ENCODE measurements around the gene ARHGEF25.
A peak's percentile ranks its signal among the peaks of the same experiment; 100 is the strongest.

Gene ARHGEF25

GRCh38 chr12:57593187-57593586 lies 18.0 kb upstream of the ARHGEF25 start:
- ATAC-seq = no peak
- Mint-ChIP-seq H3K9me3 (no peaks in the 10 kb centered on the region), H3K27me3 (no peaks in the 10 kb centered on the region), H3K27ac (no peak overlapping the region), H3K36me3 (peaks cover 26% of the 10 kb centered on the region), H3K4me3 (no peak overlapping the region), H3K4me1 (peaks cover 24% of the 10 kb centered on the region)

GRCh38 chr12:57600395-57600794 lies 10.8 kb upstream of the ARHGEF25 start:
- ATAC-seq = no peak
- peaks cover 66% of the 10 kb centered on the region for H3K36me3 Mint-ChIP-seq
- H3K27me3 Mint-ChIP-seq = peaks cover 3% of the 10 kb centered on the region
- no peak overlapping the region for H3K27ac Mint-ChIP-seq
- H3K4me1 Mint-ChIP-seq = peaks cover 12% of the 10 kb centered on the region
- H3K9me3 Mint-ChIP-seq = no peaks in the 10 kb centered on the region
- no peak overlapping the region for H3K4me3 Mint-ChIP-seq

DNA sequence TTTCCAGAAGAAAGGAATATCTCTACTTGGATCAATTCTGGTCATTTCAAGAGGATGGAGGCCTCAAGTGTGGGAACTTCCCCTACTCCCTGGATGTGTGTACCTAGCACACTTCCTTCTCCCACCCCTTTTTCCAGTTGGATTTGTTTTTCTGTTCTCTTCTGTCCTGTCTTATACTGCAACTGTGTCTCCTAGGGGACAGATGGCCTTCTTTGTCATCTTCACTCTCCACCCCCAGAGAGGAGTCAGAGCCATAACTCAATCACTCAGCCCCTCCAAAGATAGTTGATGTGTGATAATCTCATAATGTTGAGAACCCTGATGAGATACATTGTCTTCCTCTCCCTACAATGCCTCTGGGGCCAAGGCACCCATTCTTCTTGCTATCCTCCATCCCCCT lies 8.7 kb upstream of the ARHGEF25 start:
- H3K36me3 Mint-ChIP-seq = peaks cover 48% of the 10 kb centered on the region
- H3K27me3 Mint-ChIP-seq = peaks cover 18% of the 10 kb centered on the region
- no peak for ATAC-seq
- H3K4me1 Mint-ChIP-seq = peaks cover 12% of the 10 kb centered on the region
- H3K4me3 Mint-ChIP-seq = no peak overlapping the region
- H3K9me3 Mint-ChIP-seq = no peaks in the 10 kb centered on the region
- no peak overlapping the region for H3K27ac Mint-ChIP-seq

- Mint-ChIP-seq H3K36me3 (peaks cover 43% of the 10 kb centered on the region), H3K4me3 (no peak overlapping the region)
These were observed 7.9 kb upstream of the ARHGEF25 start for GRCh38 chr12:57603324-57603723.

DNA sequence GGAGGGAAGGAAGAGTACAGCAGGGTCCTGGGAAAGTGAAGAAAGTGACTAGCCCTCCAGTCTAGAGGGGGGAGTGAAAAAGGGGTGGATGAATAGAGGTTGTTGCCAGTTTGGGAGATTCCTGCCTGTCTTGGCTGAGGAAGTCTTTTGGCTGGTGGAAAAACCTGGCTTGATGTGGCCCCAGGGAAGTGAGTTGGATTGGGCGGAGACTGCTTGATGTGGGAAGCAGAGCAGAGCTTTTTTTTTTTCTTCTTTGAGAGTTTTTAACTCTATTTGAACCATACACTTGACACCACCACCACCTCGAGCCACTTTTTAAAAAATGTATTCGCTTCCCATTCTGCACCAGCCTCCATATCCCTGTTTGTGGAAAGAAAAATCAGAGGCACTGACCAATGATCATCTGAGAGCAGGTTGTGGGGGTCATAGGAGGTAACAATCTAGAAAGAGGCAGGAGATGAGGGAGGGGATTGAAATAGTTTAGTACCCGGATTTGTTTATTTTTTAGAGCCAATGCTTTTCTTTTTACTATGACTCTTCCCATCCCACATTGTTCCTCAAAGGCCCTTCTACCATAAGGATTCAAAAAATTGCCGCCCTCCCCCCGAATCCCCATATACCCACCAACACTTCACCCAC lies 7.3 kb upstream of the ARHGEF25 start:
- Mint-ChIP-seq H3K36me3 (peaks cover 40% of the 10 kb centered on the region), H3K27me3 (peaks cover 26% of the 10 kb centered on the region), H3K9me3 (no peaks in the 10 kb centered on the region), H3K27ac (peak overlapping the region; percentile 64), H3K4me3 (peak overlapping the region; percentile 79), H3K4me1 (peaks cover 12% of the 10 kb centered on the region)
- no peak for ATAC-seq

More at GRCh38 chr12:57603324-57603723, 7.9 kb upstream of the ARHGEF25 start:
- no peak overlapping the region for H3K27ac Mint-ChIP-seq
- no peaks in the 10 kb centered on the region for H3K9me3 Mint-ChIP-seq
- peaks cover 12% of the 10 kb centered on the region for H3K4me1 Mint-ChIP-seq
- ATAC-seq = no peak
- H3K27me3 Mint-ChIP-seq = peaks cover 20% of the 10 kb centered on the region

DNA sequence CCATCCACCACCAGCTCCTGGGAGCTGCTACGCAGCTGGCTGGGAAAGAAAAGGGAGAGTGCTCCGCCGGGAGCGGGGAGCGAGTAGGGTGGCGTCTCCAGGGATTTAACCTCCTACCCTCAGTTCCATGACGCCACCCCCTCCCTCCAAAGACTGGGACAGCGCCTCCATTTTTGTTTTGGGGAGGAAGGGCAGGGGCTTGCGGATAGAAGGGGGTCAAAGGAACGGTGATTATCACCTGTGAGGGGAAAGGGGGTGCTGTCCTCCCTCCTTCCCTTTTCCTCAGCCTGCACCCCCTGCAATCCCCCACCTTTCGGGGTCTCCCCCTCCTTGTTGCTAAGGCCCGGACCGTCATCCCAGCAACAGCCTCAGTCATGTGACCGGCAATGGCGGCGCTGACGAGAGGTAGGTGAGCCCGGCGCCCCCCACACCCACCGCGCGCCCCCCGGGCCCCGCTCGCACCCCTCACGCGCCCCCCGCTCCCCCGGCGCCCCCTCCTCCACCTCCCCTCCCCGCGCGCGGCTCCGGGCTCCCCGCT lies 6.7 kb upstream of the ARHGEF25 start, which contains the start of gene DTX3:
DTX3 (plus strand) TSS at position 371 of the 538 bp plus-strand sequence. CDS start 1,694 bp downstream, outside the sequence.
- Mint-ChIP-seq H3K4me1 (peaks cover 12% of the 10 kb centered on the region), H3K4me3 (peak within 1 kb of the TSS; percentile 79), H3K9me3 (no peaks in the 10 kb centered on the region), H3K27me3 (peaks cover 31% of the 10 kb centered on the region), H3K27ac (peak within 1 kb of the TSS; percentile 64), H3K36me3 (peaks cover 34% of the 10 kb centered on the region)
- ATAC-seq = peak; percentile 29

GRCh38 chr12:57604992-57605810 lies 6.0 kb upstream of the ARHGEF25 start:
- peak; percentile 51 for ATAC-seq
- peak overlapping the region; percentile 79 for H3K4me3 Mint-ChIP-seq
- no peaks in the 10 kb centered on the region for H3K9me3 Mint-ChIP-seq
- H3K36me3 Mint-ChIP-seq = peaks cover 27% of the 10 kb centered on the region
- peaks cover 14% of the 10 kb centered on the region for H3K4me1 Mint-ChIP-seq
- peak overlapping the region; percentile 64 for H3K27ac Mint-ChIP-seq
- H3K27me3 Mint-ChIP-seq = peaks cover 38% of the 10 kb centered on the region

- no peak for ATAC-seq
- Mint-ChIP-seq H3K4me1 (peaks cover 20% of the 10 kb centered on the region), H3K4me3 (no peak overlapping the region), H3K27me3 (peaks cover 45% of the 10 kb centered on the region), H3K9me3 (no peaks in the 10 kb centered on the region), H3K36me3 (peaks cover 20% of the 10 kb centered on the region), H3K27ac (no peak overlapping the region)
These were observed 5.4 kb upstream of the ARHGEF25 start for GRCh38 chr12:57605811-57606311.

DNA sequence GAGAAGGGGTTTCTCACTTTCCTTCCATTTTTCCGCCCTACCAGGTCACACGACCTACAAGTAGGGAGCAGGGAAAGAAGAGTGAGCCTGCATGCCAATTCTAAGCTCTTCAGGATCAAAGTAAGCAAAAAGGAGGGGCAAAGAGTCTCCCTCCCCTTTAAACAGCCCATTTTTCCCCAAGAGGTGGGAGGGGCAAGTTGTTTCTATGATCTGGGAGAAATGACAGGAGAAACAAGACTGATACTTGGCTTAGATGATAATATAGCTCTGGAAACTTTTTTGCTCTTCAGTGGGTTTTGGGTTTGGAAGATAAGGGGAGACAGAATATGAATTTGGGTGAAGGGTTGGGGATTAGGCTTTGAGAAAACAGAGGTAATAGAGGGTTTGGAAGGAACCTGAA lies 4.8 kb upstream of the ARHGEF25 start:
- Mint-ChIP-seq H3K27me3 (peaks cover 50% of the 10 kb centered on the region), H3K4me1 (peaks cover 24% of the 10 kb centered on the region), H3K4me3 (no peak overlapping the region), H3K27ac (no peak overlapping the region), H3K9me3 (no peaks in the 10 kb centered on the region), H3K36me3 (peaks cover 15% of the 10 kb centered on the region)
- no peak for ATAC-seq

DNA sequence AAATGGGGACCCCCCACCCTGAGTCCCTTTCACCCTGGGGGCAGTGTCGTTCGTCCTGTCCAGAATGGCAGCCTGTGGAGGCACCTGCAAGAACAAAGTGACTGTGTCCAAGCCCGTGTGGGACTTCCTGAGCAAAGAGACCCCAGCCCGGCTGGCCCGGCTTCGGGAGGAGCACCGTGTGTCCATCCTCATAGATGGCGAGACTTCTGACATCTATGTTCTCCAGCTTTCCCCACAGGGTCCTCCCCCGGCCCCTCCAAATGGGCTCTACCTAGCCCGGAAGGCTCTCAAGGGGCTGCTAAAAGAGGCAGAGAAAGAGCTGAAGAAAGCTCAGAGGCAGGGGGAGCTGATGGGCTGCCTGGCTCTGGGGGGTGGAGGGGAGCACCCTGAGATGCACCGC lies 4.4 kb upstream of the ARHGEF25 start:
- peaks cover 11% of the 10 kb centered on the region for H3K36me3 Mint-ChIP-seq
- H3K27me3 Mint-ChIP-seq = peaks cover 51% of the 10 kb centered on the region
- H3K27ac Mint-ChIP-seq = no peak overlapping the region
- ATAC-seq = no peak
- no peak overlapping the region for H3K4me3 Mint-ChIP-seq
- H3K9me3 Mint-ChIP-seq = no peaks in the 10 kb centered on the region
- peaks cover 24% of the 10 kb centered on the region for H3K4me1 Mint-ChIP-seq

DNA sequence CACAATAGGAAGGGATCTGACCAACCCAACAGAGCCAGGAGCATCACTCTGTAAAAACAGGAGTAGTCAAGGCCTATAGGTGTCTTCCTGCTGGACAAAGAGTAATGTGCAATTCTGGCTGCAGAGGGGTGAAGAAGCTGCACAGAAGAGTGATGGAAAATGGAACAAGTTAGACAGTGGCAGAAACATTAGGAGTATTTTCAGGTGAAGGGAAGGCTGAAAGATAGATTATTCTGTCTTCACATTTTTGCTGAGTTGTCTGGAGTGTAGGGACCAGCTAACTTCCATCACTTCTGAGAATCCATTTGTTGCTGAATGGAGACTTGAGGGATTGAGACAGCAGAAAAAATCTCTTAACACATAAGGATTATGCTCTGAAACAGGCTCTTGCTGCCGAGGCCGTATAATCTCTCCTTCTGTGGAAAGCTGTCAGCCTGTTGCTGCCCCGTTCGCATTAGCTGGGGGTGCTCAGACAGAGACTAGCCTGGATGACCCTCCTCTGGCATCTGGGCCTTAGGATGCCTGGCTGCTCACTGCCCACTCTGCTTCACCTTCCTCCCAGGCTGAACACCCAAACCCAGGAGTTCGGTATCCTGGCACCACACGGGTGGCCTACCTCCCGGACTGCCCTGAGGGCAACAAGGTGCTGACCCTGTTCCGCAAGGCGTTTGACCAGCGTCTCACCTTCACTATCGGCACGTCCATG lies 3.1 kb upstream of the ARHGEF25 start:
- peaks cover 64% of the 10 kb centered on the region for H3K27me3 Mint-ChIP-seq
- H3K9me3 Mint-ChIP-seq = no peaks in the 10 kb centered on the region
- no peak overlapping the region for H3K27ac Mint-ChIP-seq
- H3K36me3 Mint-ChIP-seq = no peaks in the 10 kb centered on the region
- peaks cover 24% of the 10 kb centered on the region for H3K4me1 Mint-ChIP-seq
- no peak overlapping the region for H3K4me3 Mint-ChIP-seq
- ATAC-seq = no peak

DNA sequence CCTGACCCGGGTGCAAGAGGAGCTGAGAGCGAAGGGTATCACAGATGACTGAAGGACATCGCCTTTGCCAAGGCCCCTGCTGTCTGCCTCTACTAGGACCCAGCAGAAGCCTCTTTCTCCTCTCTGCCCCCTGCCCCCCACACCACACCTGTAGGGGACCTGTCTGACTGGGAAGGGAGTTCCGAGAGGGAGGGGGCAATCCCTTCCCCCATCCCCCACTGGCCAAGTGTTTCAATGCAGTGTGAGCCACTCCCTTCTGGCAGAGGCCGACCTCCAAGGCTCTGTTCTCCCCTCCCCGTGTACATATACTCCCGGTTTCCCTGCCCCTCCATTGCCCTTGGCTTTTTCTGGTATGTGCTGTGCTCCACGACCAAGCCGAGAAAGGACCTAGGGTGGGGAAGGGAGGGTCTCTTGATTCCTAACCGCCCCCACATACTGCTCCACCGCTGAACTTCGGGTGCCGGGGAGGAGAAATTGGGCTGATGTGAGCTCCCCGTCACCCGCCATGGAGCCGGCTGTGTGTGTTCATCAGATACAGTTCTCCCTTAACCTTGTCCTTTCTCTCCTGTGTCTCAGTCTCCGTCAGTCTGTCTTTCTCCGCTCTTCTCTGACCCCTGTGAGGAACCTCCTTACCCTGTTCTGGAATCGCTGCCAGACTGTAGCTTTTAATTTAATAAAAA lies 2.0 kb upstream of the ARHGEF25 start:
- Mint-ChIP-seq H3K4me3 (no peak overlapping the region), H3K36me3 (no peaks in the 10 kb centered on the region), H3K27ac (no peak overlapping the region), H3K4me1 (peaks cover 33% of the 10 kb centered on the region), H3K27me3 (peaks cover 68% of the 10 kb centered on the region), H3K9me3 (no peaks in the 10 kb centered on the region)
- no peak for ATAC-seq

DNA sequence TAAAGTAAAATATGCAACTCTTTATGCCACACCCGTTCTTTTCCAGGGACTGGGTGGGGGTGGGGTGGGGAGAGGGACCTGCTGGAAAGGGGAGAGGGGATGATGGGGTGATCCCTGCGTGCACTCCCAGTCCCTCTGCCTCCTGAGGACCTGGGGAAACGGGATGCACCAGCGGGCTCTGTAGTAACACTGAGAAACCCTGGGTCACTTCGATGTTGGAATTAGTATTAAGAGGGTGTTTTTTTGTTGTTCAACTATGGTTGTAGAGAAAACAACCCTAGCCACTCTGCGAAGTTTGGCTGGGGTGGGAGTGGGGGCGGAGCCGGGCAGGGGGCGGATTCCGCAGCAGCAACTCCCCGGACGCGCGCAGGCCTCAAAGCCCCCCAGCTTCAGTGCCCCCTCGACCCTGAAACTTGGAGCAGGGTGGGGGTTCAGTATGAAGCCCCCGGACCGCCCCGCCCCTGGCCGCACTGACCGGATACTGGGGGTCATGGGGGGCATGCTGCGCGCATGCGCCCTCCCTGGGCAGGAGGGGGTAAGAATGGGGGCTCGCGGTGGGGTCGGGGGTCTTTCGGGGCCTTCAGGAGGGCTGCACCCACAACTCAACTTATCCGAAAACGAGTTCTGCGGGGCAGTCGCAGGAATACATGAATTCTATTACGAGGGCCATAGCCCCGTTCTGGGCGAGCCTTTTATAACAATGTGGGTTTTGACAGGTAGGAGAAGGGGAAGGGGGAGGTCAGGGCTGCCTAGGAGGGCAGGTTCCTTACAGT lies 1.3 kb upstream of the ARHGEF25 start:
- no peak for ATAC-seq
- Mint-ChIP-seq H3K4me3 (peak overlapping the region; percentile 41), H3K4me1 (peaks cover 33% of the 10 kb centered on the region), H3K9me3 (no peaks in the 10 kb centered on the region), H3K27ac (no peak overlapping the region), H3K36me3 (no peaks in the 10 kb centered on the region), H3K27me3 (peaks cover 68% of the 10 kb centered on the region)

GRCh38 chr12:57610554-57611107 lies 604 bp upstream of the ARHGEF25 start:
- Mint-ChIP-seq H3K4me3 (peak overlapping the region; percentile 65), H3K27me3 (peaks cover 65% of the 10 kb centered on the region), H3K9me3 (no peaks in the 10 kb centered on the region), H3K4me1 (peaks cover 37% of the 10 kb centered on the region), H3K36me3 (no peaks in the 10 kb centered on the region), H3K27ac (no peak overlapping the region)
- ATAC-seq = no peak
